Activated CD8-positive, alpha-beta T cell treated with anti-CD3 and anti-CD28 coated beads, Interleukin-2, amount 10 ng/mL, durations not matched to agents 7 days and 5 days (primary cell): Measurements from ENCODE around the gene TMC4. TPM values are rescaled to one million over a fixed set of nuclear protein-coding genes. Genes with fewer than 3 reads are reported as not detected.

Source experiments
- ATAC-seq: fragments of 150-1000 bp; cut with Tn5 transposase; one replicate; pipeline ENCODE4 v1.10.0; 2021; ENCODE audit warnings: moderate library complexity
- CTCF ChIA-PET: fragments of 350-600 bp; sonication (Branson Sonifier 250); formaldehyde crosslinking; loops from one replicate; lab custom pipeline; 2021; ENCODE audit warnings: antibody characterized with exemption; lab: Charles Lee
- POLR2A ChIA-PET: fragments of 350-600 bp; sonication (Branson Sonifier 250); formaldehyde crosslinking; loops from one replicate; lab custom pipeline; 2021; ENCODE audit warnings: antibody characterized with exemption; lab: Charles Lee
- DNase-seq: peaks from one replicate; pipeline ENCODE4 v3.0.0-alpha.2; 2020
- H3K27ac Mint-ChIP-seq: one replicate; pipeline ENCODE4 v1.8.0; 2021; ENCODE audit warnings: mild to moderate bottlenecking, mixed read lengths
- H3K27me3 Mint-ChIP-seq: one replicate; pipeline ENCODE4 v1.8.0; 2021; ENCODE audit warnings: low read depth, mixed read lengths
- H3K36me3 Mint-ChIP-seq: one replicate; pipeline ENCODE4 v1.8.0; 2021; ENCODE audit warnings: low read depth, mixed read lengths
- H3K4me1 Mint-ChIP-seq: one replicate; pipeline ENCODE4 v1.8.0; 2021; ENCODE audit warnings: low read depth, mixed read lengths
- H3K4me3 Mint-ChIP-seq: one replicate; pipeline ENCODE4 v1.8.0; 2021; ENCODE audit warnings: mild to moderate bottlenecking, mixed read lengths
- H3K9me3 Mint-ChIP-seq: one replicate; pipeline ENCODE4 v1.8.0; 2022; ENCODE audit warnings: mixed read lengths; ENCODE audit not compliant: insufficient read depth
- total RNA-seq, 2 experiments: library from RNA; stranded (reverse); gene quantifications; one replicate each; pipeline ENCODE4 v1.2.3, GENCODE V29; 2021

Gene TMC4
- total RNA-seq, 2 experiments from 2014 or later = 0.55 to 0.76 TPM

GRCh38 chr19:54162241-54162805, 10.6 kb downstream of the TMC4 start:
- Mint-ChIP-seq H3K4me3 (peak overlapping the region; percentile 70), H3K36me3 (peaks cover 15% of the 10 kb centered on the region), H3K27ac (peak overlapping the region; percentile 31), H3K9me3 (no peaks in the 10 kb centered on the region), H3K4me1 (peaks cover 53% of the 10 kb centered on the region), H3K27me3 (peaks cover 2% of the 10 kb centered on the region)
- ChIA-PET POLR2A (interaction anchor here (1.1 to 1.3 kb wide), 2 partner anchors 26 to 27 kb away, joined by 3 to 5 read pairs; partner anchors contain the start of gene MBOAT7), CTCF (no interaction called here)
- ATAC-seq (peak; percentile 3), DNase-seq (peak; percentile 86)

- peaks cover 2% of the 10 kb centered on the region for H3K27me3 Mint-ChIP-seq
- peaks cover 61% of the 10 kb centered on the region for H3K4me1 Mint-ChIP-seq
- DNase-seq (no peak), ATAC-seq (no peak)
- ChIA-PET CTCF (interaction anchor here (1.2 to 1.3 kb wide), 2 partner anchors 24 to 28 kb away, joined by 4 read pairs; partner anchors contain the start of genes CNOT3 and MBOAT7), POLR2A (interaction anchor here (1.0 to 3.1 kb wide), 5 partner anchors 12 to 29 kb away, joined by 4 to 18 read pairs (median 12); partner anchors contain the start of genes CNOT3 and MBOAT7)
- H3K9me3 Mint-ChIP-seq = no peaks in the 10 kb centered on the region
- peak overlapping the region; percentile 100 for H3K27ac Mint-ChIP-seq
- peaks cover 27% of the 10 kb centered on the region for H3K36me3 Mint-ChIP-seq
- H3K4me3 Mint-ChIP-seq = peak overlapping the region; percentile 98
Observed at GRCh38 chr19:54160854-54161253, 12.1 kb downstream of the TMC4 start.

DNA sequence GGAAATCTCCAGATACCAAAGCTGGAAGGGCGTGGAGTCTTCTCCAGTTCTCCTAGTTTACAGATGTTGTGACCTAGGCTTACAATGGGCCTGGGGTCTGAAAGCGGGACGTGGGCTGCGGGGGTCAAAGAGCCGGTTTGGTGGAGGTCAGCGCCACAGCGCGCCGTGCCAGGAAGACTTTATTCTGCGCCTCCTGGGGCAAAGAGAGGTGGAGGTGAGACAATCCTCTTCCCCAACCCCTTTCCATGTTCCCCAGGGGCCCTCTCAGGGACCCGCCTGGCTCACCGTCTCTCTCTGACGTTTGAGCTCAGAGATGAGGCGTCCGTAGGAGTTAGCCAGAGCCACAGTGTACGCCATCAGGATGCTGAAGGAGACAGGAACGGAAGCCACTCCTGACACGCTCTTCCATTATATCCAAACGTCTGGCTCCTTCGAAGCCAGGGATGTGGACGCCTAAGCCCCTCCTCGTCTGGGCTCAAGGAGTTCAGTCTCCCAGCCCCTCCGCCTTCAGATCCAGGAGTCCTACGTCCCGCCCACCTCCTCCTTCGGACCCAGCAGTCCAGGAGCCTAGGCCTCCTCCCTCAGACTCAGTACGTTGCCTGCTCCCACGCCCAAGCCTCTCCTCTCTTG, 12.7 kb downstream of the TMC4 start:
- Mint-ChIP-seq H3K4me3 (peak overlapping the region; percentile 98), H3K4me1 (peaks cover 63% of the 10 kb centered on the region), H3K27me3 (peaks cover 2% of the 10 kb centered on the region), H3K36me3 (peaks cover 29% of the 10 kb centered on the region), H3K9me3 (no peaks in the 10 kb centered on the region), H3K27ac (peak overlapping the region; percentile 100)
- CTCF ChIA-PET = interaction anchor here (0.9 to 1.9 kb wide), 5 partner anchors 19 to 106 kb away, joined by 3 to 7 read pairs (median 4); partner anchors contain the start of genes CNOT3 and MBOAT7
- peak; percentile 0 for ATAC-seq
- no peak for DNase-seq
- POLR2A ChIA-PET = interaction anchor here (1.0 to 3.1 kb wide), 10 partner anchors 8 to 45 kb away, joined by 4 to 18 read pairs (median 10); partner anchors contain the start of genes CNOT3, MBOAT7, PRPF31 and RPS9

DNA sequence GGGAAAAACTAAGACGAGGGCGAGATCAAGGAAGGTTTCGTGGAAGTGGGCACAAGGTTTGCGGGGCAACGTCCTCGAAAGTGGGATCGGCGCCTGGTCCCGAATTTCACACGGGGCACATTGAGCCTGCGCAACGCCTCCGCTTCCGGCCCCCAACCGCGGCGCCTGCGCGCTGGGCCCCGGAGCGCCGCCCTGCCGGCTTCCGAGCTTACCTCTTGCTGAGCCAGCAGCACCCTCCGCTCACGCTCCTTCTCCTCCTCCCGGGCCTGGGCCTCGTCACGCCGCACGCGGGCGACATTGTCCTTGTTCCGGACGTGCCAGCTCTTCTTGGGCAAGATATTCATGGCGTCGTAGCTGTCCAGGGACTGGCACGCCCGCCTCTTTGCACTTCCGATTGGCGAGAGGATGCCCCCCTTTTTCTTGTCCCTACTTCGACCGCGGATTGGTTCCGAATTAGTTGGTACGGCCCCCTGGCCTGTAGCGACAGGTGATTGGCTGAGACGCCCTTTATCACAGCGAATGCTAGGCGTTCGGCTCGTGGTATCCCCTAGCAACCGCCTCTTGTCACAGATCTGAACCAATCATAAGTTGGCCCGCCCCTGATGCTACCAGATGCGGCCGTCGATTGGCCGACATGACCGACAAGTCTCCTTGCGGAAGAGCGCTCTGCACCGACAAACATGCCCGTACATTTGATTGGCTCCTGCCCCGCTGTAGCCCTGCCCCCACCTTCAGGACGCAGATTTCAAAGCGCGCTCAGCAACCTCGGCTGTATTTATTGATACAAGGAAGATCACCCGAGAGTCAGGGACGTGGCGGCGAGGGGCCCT, 13.4 kb downstream of the TMC4 start, which contains the start of gene LENG1:
Gene LENG1 (minus strand): TSS at position 370 of the 830 bp plus-strand sequence. CDS start 26 bp downstream, at position 344.
- H3K4me1 Mint-ChIP-seq = peaks cover 67% of the 10 kb centered on the region
- H3K27ac Mint-ChIP-seq = peak within 1 kb of the TSS; percentile 100
- ATAC-seq (peak; percentile 91), DNase-seq (peak; percentile 100)
- ChIA-PET CTCF (interaction anchor here (0.9 to 2.5 kb wide), 10 partner anchors 9 to 106 kb away, joined by 3 to 7 read pairs (median 4); partner anchors contain the start of genes CNOT3 and MBOAT7), POLR2A (interaction anchor here (0.6 to 3.1 kb wide), 15 partner anchors 9 to 800 kb away, joined by 3 to 18 read pairs (median 6); partner anchors contain the start of genes CNOT3, MBOAT7, PRPF31 and RPS9)
- peak within 1 kb of the TSS; percentile 98 for H3K4me3 Mint-ChIP-seq
- peaks cover 36% of the 10 kb centered on the region for H3K36me3 Mint-ChIP-seq
- no peaks in the 10 kb centered on the region for H3K9me3 Mint-ChIP-seq
- H3K27me3 Mint-ChIP-seq = peaks cover 2% of the 10 kb centered on the region

GRCh38 chr19:54158812-54159351, 14.1 kb downstream of the TMC4 start:
- ChIA-PET CTCF (interaction anchor here (1.3 to 2.5 kb wide), 8 partner anchors 9 to 107 kb away, joined by 3 to 7 read pairs (median 4); partner anchors contain the start of genes CNOT3 and MBOAT7), POLR2A (interaction anchor here (0.6 to 3.1 kb wide), 13 partner anchors 9 to 264 kb away, joined by 3 to 18 read pairs (median 7); partner anchors contain the start of genes CNOT3, MBOAT7, PRPF31 and RPS9)
- DNase-seq (peak; percentile 59), ATAC-seq (no peak)
- H3K36me3 Mint-ChIP-seq = peaks cover 43% of the 10 kb centered on the region
- H3K27me3 Mint-ChIP-seq = peaks cover 2% of the 10 kb centered on the region
- peaks cover 68% of the 10 kb centered on the region for H3K4me1 Mint-ChIP-seq
- no peaks in the 10 kb centered on the region for H3K9me3 Mint-ChIP-seq
- H3K27ac Mint-ChIP-seq = peak overlapping the region; percentile 100
- peak overlapping the region; percentile 98 for H3K4me3 Mint-ChIP-seq

DNA sequence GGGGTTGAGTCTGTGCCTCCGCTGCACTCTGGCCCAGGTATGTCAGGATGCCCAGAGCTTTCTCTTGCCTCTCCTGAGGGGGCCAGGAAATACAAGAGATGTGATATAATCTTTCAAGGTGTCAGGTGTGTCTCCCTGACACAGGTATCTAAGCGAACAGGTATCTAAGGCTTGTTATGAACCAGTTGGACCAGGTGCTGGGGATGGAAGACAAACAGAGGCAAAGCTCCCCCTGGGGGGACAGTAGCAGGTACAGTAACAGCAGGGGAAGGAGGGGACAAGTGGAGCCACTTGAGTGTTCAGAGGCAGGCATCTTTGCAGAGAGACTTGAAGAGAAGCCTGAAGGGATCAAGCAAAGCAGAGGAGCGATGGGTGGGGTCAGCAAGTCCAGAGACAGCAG, 16.0 kb downstream of the TMC4 start:
- H3K4me3 Mint-ChIP-seq = no peak overlapping the region
- ChIA-PET CTCF (no interaction called here), POLR2A (interaction anchor here (0.8 to 1.4 kb wide), 3 partner anchors 13 to 20 kb away, joined by 3 to 4 read pairs (median 3); no protein-coding TSS in a partner anchor)
- peak overlapping the region; percentile 78 for H3K27ac Mint-ChIP-seq
- H3K27me3 Mint-ChIP-seq = no peaks in the 10 kb centered on the region
- no peak for ATAC-seq
- H3K36me3 Mint-ChIP-seq = peaks cover 55% of the 10 kb centered on the region
- no peaks in the 10 kb centered on the region for H3K9me3 Mint-ChIP-seq
- no peak for DNase-seq
- peaks cover 58% of the 10 kb centered on the region for H3K4me1 Mint-ChIP-seq

- CTCF ChIA-PET = no interaction called here
- H3K27ac Mint-ChIP-seq = no peak overlapping the region
Observed at GRCh38 chr19:54156490-54156889, 16.5 kb downstream of the TMC4 start.

GRCh38 chr19:54155694-54156093, 17.3 kb downstream of the TMC4 start:
- H3K27me3 Mint-ChIP-seq = no peaks in the 10 kb centered on the region
- no peak overlapping the region for H3K27ac Mint-ChIP-seq
- H3K9me3 Mint-ChIP-seq = no peaks in the 10 kb centered on the region
- no peak overlapping the region for H3K4me3 Mint-ChIP-seq
- peaks cover 66% of the 10 kb centered on the region for H3K36me3 Mint-ChIP-seq
- no peak for ATAC-seq
- CTCF ChIA-PET = no interaction called here
- DNase-seq = no peak
- H3K4me1 Mint-ChIP-seq = peaks cover 51% of the 10 kb centered on the region
- POLR2A ChIA-PET = no interaction called here

More at GRCh38 chr19:54156490-54156889, 16.5 kb downstream of the TMC4 start:
- DNase-seq (no peak), ATAC-seq (no peak)
- peaks cover 55% of the 10 kb centered on the region for H3K4me1 Mint-ChIP-seq
- peaks cover 60% of the 10 kb centered on the region for H3K36me3 Mint-ChIP-seq
- H3K4me3 Mint-ChIP-seq = no peak overlapping the region
- H3K9me3 Mint-ChIP-seq = no peaks in the 10 kb centered on the region
- H3K27me3 Mint-ChIP-seq = no peaks in the 10 kb centered on the region
- POLR2A ChIA-PET = interaction anchor here (1.2 to 1.4 kb wide), 2 partner anchors 13 to 20 kb away, joined by 3 read pairs; no protein-coding TSS in a partner anchor

DNA sequence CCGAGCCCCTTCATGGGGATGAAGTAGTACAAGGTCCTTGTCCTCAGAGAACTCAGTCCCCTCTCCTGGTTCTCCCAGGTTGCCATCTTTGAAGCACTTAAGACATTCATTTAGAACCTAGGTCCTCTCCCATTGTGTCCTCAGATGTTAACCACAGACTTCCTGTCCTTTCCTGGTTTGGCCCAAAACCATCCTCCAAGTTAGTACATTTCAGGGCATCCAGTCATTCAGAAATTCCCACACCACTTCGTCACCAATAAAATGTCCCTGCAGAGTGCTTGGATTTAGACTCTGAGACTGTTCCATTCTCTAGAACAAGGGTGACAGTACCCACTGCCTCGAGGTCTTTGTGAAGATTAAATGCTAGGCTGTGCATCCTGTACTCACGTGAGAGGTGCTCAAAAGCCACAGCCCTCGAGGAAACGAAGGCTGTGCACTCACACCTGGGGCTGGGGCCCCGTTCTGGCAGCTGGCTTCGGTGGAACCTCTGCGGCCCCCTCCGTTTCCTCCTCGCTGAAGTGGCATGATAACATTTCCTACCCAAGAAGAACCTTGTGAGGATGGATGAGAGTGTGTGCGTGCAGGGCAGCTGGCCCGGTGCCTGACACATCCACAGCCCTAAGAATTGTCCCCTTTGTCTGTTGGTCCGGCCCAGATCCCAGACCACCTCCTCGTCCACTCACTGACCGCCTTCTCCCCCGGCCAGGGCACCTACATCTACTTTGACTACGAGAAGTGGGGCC, 18.2 kb downstream of the TMC4 start:
- Mint-ChIP-seq H3K4me1 (peaks cover 43% of the 10 kb centered on the region), H3K36me3 (peaks cover 72% of the 10 kb centered on the region), H3K4me3 (peak overlapping the region; percentile 18), H3K27me3 (no peaks in the 10 kb centered on the region), H3K9me3 (no peaks in the 10 kb centered on the region), H3K27ac (peak overlapping the region; percentile 92)
- DNase-seq (peak; percentile 75), ATAC-seq (no peak)
- ChIA-PET CTCF (interaction anchor here (0.6 kb wide), 1 partner anchor 18 kb away, joined by 3 read pairs; the partner anchor contains the start of gene CNOT3), POLR2A (no interaction called here)

DNA sequence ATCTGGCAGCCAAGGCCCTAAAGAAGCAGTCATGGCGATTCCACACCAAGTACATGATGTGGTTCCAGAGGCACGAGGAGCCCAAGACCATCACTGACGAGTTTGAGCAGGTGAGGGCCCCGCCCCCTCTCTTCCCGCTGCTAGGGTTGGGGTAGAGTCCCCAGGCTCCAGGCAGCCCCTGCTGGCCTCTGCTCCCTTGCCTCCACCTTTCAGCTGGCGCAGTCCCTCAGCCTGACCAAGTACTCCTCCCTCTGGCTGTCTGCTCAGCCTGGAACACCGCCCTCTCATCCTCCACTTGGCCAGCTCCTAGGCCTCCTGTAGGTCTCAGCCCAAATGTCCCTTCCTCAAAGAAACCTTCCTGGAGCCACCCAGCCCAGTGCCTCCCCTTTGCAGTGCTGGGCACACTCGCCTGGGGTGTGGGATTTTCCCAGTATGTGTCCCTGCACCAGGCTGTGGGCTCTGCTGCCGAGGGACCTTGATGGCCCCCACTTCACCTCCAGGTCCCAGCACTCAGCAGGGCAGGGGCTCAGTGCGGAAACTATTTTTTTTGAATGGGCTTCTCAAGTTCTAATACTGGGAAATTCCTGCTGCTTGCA, 19.1 kb downstream of the TMC4 start:
- Mint-ChIP-seq H3K36me3 (peaks cover 76% of the 10 kb centered on the region), H3K4me1 (peaks cover 41% of the 10 kb centered on the region)
- POLR2A ChIA-PET = no interaction called here

More for the DNA sequence above, 19.1 kb downstream of the TMC4 start:
- H3K9me3 Mint-ChIP-seq = no peaks in the 10 kb centered on the region
- CTCF ChIA-PET = no interaction called here
- H3K27me3 Mint-ChIP-seq = no peaks in the 10 kb centered on the region
- H3K4me3 Mint-ChIP-seq = no peak overlapping the region
- no peak overlapping the region for H3K27ac Mint-ChIP-seq
- ATAC-seq (no peak), DNase-seq (no peak)
